Hindlimb muscle (tissue), 1 donor: ENCODE measurements around the gene ZBTB6. TPM values are rescaled to one million over a fixed set of nuclear protein-coding genes. Genes with fewer than 3 reads are reported as not detected.
"Not testable (repeated sequence)": the region's sequence is repeated elsewhere in the genome, so short reads cannot be mapped to it uniquely, and the experiment has no call there.

Source experiments
- DNase-seq: peaks from one replicate; pipeline ENCODE4 v3.0.0-alpha.2; 2013
- polyA plus RNA-seq: library from polyadenylated mRNA; unstranded; fragments of 120-200 nt; gene quantifications from one replicate; pipeline ENCODE4 v1.2.1, GENCODE V29; 2013; ENCODE audit not compliant: insufficient read length

The ZBTB6 gene
- polyA plus RNA-seq, 1 donor = 9.1 TPM

DNA sequence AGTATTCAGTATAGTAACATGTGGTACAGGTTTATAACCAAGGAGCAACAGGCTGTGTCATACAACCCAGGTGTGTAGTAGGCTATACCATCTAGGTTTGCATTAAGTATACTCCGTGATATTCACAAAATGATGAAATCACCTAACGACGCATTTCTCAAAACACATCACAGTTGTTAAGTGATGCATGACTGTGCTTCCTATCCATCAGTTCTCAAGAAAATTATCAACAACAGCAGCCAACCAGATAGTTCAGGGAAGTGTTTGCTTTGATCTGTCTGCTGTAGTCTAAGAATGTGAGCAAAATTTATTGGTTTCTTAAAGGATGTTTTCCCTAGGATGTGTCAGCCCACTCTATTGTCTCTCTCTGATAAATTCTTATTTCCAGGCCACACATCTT, 10.8 kb upstream of the ZBTB6 start:
- DNase-seq = no peak

DNA sequence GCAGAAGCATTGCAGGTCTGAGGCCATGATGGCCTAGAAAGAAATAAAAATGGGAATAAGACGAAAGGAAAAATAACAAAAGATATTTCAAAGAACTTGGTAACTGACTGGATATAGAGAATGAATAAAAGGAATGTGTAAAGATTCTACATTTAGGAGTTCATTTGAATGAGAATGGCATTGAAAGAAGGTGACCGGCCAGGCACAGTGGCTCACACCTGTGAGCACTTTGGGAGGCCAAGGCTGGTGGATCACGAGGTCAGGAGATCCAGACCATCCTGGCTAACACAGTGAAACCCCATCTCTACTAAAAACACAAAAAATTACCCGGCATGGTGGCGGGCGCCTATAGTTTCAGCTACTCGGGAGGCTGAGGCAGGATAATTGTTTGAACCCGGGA, 9.6 kb upstream of the ZBTB6 start:
- no peak for DNase-seq

DNA sequence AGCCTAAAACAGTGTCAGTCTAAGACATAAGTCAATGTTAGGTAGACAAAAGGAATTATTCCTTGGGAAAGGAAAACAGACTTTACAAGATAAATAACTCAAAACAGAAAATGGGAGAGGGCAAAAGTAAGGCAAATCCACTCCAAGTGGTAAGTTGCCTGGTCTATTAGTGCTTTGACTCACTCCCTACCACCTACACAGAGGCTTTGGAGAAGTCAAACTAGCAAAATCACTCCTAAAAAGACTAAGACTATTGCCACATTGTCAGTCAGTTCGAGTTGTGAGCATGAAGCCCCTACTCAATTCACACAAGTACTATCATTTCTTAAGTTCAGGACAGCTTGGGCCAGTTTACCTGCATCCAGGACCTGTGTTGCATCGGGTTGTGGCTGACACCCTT, 5.2 kb upstream of the ZBTB6 start:
- DNase-seq = no peak

DNA sequence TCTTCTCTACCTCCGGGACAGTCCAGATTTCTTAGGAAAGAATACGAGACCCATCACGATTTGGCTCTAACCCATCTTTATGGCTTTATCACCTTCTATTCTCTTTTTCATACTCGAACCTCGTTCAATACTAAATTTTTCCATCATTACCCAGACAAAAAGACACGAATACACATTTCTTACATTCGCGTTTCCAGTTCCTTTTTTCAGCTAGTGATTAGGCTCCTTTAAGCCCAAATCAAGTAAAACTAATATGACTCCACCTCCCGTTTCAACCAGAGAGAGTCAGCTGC, 506 bp downstream of the ZBTB6 start:
- DNase-seq = no peak

DNA sequence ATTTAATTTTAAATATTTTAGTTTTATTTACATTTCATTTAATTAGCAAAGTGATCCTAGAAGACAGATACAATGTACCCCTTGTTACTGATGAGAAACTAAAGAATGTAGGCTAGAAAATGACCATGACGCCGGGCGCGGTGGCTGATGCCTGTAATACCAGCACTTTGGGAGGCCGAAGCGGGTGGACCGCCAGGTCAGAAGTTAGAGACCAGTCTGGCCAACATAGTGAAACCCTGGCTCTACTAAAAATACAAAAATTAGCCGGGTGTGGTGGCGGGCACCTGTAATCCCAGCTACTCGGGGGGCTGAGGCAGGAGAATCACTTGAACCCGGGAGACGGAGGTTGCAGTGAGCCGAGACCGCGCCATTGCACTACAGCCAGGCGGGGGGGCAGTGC, 7.0 kb downstream of the ZBTB6 start:
- not testable (repeated sequence) for DNase-seq

DNA sequence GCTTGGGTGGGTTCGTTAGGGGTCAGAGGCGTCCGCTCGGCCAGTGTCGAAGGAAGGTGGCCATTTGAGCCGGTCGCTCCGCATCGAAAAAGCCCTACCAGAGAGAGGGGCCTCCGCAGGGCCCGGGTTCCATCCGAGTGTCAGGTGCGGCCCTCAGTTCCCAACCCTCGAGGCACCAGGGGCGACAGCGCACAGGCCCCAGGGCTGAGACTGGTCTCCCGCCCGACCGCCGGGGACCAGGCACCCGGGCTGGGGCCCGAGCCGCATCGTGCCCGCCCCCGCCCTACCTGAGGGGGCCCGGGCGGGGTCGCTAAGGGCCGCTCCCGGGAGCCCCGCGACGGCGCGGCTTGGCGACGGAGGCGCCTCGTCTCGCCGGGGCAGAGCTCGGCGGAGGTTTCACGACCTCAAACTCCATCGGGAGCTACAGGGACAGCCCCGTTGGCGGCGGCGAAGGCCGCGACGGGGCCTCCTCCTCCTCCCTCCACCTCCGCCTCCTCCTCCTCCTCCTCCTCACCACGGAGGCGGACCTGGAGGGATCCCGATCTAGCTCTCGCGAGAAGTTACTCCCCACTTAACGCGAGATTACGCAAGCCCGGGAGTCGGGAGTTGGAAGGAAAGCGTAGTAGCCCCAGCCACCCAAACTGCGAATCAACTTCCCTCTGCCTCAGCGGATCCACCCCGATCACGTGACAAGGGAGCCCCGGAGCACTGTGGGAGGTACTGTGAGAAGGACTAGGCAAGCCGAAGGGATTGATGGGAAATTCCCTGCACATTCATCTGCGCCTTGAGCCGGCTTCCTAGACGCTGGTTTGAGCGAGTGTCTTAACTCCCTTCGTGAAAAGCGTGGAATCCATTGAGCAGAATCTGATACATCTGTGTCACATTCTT, 8.1 kb downstream of the ZBTB6 start, which contains the start of gene RC3H2:
RC3H2 (minus strand) TSS at position 537 of the 888 bp plus-strand sequence. CDS start 7,850 bp downstream, outside the sequence.
- peak; percentile 99 for DNase-seq

DNA sequence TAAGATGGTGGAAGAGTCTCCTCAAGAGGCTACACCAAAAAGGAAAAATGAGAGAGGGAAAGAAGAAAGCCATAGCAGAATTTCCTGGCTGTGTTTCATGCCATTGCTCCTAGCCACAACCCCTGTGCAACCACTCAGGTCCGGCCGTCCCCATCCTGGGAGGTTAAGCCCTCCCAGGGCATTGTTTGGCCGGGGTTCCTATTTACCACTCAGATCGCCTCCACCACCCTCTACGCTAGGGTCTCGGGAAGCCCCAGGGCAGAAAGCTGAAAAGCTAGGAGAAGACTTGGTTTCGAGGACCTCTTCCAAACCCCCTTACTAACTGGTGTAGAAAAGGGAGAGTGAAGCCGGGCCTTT, 8.7 kb downstream of the ZBTB6 start:
- no peak for DNase-seq

DNA sequence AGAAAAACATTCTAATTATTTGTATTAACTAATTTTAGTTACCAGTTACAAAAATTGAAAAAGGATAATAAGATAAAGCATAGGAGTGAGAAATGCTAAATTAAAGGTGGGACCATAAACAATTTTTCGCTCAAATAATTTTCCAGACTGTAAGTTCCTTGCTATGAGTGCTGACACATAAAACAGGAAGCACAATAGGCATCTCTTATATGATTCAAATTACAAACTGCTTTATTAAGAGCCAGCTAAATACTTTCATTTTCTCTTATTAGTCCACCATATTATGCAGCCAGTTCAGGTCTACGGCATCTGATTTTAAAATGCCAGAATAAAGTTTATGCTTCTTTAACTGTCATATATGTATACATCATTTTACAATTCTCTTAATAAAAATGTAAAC, 12.3 kb downstream of the ZBTB6 start:
- no peak for DNase-seq

DNA sequence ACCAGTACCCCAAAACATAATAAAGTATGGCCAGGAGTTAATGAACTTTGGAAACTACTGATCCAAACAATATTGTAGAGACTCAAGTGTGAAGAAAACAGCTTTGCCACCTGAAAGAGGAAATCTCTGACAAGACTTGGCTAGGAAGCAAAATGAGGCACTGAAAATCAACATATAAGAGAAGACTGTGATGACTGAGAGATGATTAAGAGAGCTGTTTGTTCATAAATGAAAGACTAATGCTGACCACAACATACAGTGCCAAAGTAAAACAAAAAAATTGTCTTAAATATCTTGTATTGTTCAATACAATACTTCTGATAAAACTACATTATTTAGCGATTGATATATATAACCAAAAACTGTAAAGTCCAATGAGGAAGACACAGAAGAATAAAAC, 15.2 kb downstream of the ZBTB6 start:
- DNase-seq = no peak

DNA sequence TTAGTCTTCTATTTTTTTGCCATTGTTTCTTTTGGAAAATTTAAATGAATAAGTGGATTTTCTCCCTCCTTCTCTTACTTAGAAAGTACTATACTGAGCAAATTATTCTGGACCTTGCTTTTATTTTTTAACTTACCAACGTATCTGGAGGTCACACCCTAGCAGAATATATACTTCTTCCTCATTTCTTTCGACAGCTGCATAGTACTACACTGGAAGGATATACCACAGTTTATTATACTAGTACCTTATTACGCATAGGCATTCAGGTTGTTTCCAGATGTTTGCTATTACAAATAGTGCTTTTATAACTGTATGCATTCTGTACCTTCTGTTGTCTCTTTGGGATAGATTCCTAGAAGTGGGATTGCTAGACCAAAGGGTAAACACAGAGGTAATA, 24.6 kb downstream of the ZBTB6 start:
- DNase-seq = no peak

DNA sequence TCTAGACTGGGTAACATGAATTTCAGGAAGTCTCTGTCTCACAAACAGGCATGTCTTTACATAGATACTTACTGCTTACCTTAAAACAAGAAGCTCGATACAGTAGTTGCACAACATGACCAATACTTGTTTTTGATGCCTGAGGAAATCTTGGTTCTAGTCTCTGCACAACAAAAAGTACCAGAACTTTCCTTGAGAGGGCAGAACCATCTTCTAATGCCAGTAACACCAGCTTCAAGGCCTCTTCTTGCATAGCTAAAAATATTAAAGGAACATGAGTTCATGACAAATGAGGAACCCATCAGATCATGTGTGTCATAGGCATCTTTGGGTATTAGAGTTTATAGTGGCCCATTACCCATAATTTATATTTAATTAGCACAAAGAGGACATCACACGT, 30.0 kb downstream of the ZBTB6 start:
- no peak for DNase-seq

DNA sequence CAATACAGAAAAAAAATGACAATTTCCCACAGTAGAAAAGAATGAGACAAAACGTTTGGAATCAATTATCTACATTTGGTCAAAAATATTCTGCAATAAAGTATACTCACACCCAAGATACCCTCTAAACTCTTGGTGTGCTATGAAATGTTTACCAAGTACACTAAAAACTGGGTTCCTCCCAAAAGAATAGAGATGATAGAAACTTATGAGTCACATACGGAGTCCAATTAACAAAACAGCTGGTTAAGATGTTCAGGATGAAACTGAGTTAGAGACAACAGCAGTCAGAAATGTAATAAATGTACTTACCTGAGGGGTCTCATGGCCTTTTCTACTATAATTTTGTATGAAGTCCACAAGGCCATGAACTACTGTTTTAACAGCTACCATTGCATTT, 33.7 kb downstream of the ZBTB6 start:
- no peak for DNase-seq

DNA sequence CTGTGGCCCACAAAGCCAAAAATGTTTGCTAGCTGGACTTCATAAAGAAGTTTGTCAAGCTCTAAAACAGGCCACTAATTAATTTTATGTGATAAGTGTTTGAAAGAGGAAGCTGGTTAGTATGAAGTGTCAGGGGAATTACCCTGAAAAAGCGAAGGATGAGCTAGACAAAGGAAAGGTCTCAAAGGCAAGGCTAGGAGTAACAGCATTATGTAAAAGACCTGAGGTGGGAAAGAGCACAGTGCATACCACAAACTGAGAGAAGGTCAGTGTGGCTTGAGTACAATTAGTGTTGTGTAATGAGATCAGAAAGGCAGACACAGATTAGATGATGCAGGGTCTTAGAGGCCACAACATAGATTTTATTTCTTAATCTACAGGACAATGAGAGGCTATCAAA, 37.6 kb downstream of the ZBTB6 start:
- no peak for DNase-seq

DNA sequence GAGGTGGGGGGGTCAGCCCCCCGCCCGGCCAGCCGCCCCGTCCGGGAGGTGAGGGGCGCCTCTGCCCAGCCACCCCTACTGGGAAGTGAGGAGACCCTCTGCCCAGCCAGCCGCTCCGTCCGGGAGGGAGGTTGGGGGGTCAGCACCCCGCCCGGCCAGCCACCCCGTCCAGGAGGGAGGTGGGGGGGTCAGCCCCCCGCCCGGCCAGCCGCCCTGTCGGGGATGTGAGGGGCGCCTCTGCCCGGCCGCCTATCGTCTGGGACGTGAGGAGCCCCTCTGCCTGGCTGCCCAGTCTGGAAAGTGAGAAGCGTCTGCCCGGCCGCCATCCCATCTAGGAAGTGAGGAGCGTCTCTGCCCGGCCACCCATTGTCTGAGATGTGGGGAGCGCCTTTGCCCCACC, 45.8 kb downstream of the ZBTB6 start:
- DNase-seq = not testable (repeated sequence)

DNA sequence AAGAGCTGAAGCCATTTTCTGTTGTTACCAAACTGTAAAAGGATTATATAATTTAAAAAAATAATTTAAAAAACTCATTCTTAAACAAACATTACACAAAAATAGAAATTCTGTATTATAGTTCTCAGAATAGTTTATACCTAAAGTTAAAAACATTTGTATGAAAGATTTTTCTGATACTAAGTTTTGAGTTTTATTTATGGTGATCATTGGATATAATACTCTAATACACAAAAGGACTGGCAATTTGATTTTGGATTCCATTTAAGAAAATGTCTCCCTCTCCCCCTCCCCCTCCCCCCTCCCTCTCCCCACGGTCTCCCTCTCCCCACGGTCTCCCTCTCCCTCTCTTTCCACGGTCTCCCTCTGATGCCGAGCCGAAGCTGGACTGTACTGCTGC, 47.0 kb downstream of the ZBTB6 start:
- DNase-seq = no peak

DNA sequence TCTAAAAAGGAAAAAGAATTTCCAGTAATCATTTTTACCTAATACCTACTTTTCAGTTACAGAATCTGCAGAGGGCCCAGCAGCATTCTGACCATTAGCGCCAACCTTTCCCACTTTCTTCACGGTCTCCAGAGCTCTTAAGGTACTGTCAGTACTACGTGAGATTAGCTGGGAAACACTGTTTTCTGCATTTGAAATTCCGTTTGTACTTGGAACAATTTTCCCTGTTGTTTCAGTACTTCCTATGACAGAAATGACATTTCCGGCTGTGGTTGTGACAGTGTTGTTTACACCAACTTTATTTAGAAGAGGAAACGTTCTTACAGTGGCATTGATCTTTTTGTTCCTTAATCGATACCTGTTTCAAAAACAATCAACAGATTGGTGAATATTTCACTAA, 47.8 kb downstream of the ZBTB6 start:
- DNase-seq = no peak

DNA sequence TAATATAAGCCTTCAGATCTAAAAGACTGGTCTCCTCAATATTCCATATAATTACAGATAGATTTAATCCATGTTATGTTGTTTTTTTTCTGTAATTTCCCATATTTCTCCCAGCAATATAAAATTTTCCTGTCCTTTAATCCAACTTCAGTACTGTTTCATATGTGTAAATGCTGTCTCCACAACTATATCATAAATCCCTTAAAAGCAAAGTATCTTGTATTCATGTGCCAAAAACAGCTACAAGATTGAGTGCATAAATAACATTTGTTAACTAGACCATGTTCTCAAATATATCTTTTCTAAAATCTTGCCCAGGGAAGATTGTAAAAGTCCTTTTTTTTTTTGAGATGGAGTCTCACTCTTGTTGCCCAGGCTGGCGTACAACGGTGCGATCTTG, 49.7 kb downstream of the ZBTB6 start:
- DNase-seq = no peak

DNA sequence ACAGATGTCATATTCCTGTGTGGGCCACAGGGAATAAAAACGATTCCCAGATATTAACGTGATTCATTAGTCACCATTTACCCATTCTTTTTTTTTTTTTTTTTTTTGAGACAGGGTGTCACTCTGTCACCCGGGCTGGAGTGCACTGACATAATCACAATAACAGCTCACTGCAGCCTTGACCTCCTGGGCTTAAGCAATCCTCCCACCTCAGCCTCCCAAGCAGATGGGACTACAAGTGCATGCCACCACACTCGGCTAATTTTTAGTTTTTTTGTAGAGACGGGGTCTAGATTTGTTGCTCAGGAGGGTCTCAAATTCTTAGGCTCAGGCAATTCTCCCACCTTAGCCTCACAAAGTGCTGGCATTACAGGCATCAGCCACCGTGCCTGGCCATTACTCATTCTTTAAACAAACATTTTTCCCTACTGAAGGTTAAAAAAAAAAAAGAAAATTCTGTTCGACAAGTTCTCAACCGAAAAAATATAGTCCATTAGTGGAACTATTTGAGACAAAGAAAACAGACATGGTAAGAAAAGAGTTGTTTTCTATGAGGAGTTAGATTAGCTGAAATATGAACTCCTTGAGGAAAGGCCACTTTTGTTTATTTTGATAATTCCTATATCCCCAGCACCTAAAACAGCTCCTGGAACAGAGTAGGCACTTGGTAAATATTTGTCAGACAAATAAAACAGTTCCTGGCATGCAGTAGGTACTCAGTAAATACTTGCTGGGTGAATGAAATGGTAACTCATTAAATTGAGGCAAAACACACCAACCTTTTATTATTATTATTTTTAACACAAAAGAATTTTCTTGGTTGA, 52.6 kb downstream of the ZBTB6 start:
- no peak for DNase-seq

Other genes with a start within 250 kb of the ZBTB6 start
- not detected for gene OR1L3, start 238.2 kb downstream of the ZBTB6 start, polyA plus RNA-seq
- gene OR1L4, start 189.3 kb downstream of the ZBTB6 start, polyA plus RNA-seq = not detected
- gene OR1L6, start 171.0 kb downstream of the ZBTB6 start, polyA plus RNA-seq = not detected
- gene OR5C1, start 124.4 kb downstream of the ZBTB6 start, polyA plus RNA-seq = not detected
- not detected for gene OR1K1, start 113.2 kb downstream of the ZBTB6 start, polyA plus RNA-seq
- 15.2 TPM for gene PDCL, start 84.7 kb downstream of the ZBTB6 start, polyA plus RNA-seq
- 32.2 TPM for gene RC3H2, start 8.0 kb downstream of the ZBTB6 start, polyA plus RNA-seq
- gene ZBTB26, start 18.2 kb upstream of the ZBTB6 start, polyA plus RNA-seq = 8.4 TPM
- 34.3 TPM for gene RABGAP1, start 27.7 kb upstream of the ZBTB6 start, polyA plus RNA-seq
- gene GPR21, start 120.3 kb upstream of the ZBTB6 start, polyA plus RNA-seq = 0.39 TPM